Measurements from ENCODE around the gene C1QTNF12.

The C1QTNF12 gene

GRCh38 chr1:1281533-1282321 lies 35.2 kb upstream of the C1QTNF12 start:
- no peak for DNase-seq

GRCh38 chr1:1280782-1281481 lies 34.4 kb upstream of the C1QTNF12 start:
- no peak for DNase-seq

- DNase-seq: no peak
Measured at GRCh38 chr1:1279028-1279427, 32.5 kb upstream of the C1QTNF12 start.

GRCh38 chr1:1278620-1279019 lies 32.1 kb upstream of the C1QTNF12 start:
- no peak for DNase-seq

GRCh38 chr1:1275836-1276235 lies 29.3 kb upstream of the C1QTNF12 start:
- DNase-seq: no peak

GRCh38 chr1:1274931-1275431 lies 28.5 kb upstream of the C1QTNF12 start:
- DNase-seq: no peak

- DNase-seq: no peak
Measured at GRCh38 chr1:1274299-1274930, 27.9 kb upstream of the C1QTNF12 start.

- DNase-seq: peak; percentile 76
Measured at GRCh38 chr1:1273512-1274298, 27.2 kb upstream of the C1QTNF12 start, which contains the start of gene UBE2J2. UBE2J2 (minus strand) TSS chr1:1273854; CDS start chr1:1267992, 5,862 bp downstream.

- no peak for DNase-seq
Measured at GRCh38 chr1:1273209-1273511, 26.6 kb upstream of the C1QTNF12 start.

GRCh38 chr1:1272341-1273208 lies 26.1 kb upstream of the C1QTNF12 start:
- no peak for DNase-seq

GRCh38 chr1:1270813-1271212 lies 24.3 kb upstream of the C1QTNF12 start:
- DNase-seq: no peak

GRCh38 chr1:1268284-1268682 lies 21.8 kb upstream of the C1QTNF12 start:
- no peak for DNase-seq

GRCh38 chr1:1267488-1268283 lies 21.2 kb upstream of the C1QTNF12 start:
- DNase-seq: no peak

- peak; percentile 78 for DNase-seq
Measured at GRCh38 chr1:1264868-1265272, 18.3 kb upstream of the C1QTNF12 start.

- no peak for DNase-seq
Measured at GRCh38 chr1:1264026-1264425, 17.5 kb upstream of the C1QTNF12 start.

GRCh38 chr1:1262758-1263157 lies 16.2 kb upstream of the C1QTNF12 start:
- DNase-seq: no peak

- no peak for DNase-seq
Measured at GRCh38 chr1:1262071-1262470, 15.5 kb upstream of the C1QTNF12 start.

- no peak for DNase-seq
Measured at GRCh38 chr1:1260843-1261560, 14.5 kb upstream of the C1QTNF12 start.

GRCh38 chr1:1259951-1260600 lies 13.6 kb upstream of the C1QTNF12 start:
- no peak for DNase-seq

- DNase-seq: no peak
Measured at GRCh38 chr1:1259540-1259939, 13.0 kb upstream of the C1QTNF12 start.
